Activated CD8-positive, alpha-beta memory T cell treated with anti-CD3 and anti-CD28 coated beads, Interleukin-2, amount 10 ng/mL, durations not matched to agents 7 days and 5 days (primary cell): ENCODE data around the gene UGT3A1. TPM values are rescaled to one million over a fixed set of nuclear protein-coding genes. Genes with fewer than 3 reads are reported as not detected.
"Not testable (repeated sequence)": the region's sequence is repeated elsewhere in the genome, so short reads cannot be mapped to it uniquely, and the experiment has no call there.

Source experiments
- ATAC-seq: fragments of 150-1000 bp; cut with Tn5 transposase; one replicate; pipeline ENCODE4 v1.10.0; 2021; ENCODE audit warnings: moderate library complexity
- CTCF ChIA-PET: fragments of 350-600 bp; sonication (Branson Sonifier 250); formaldehyde crosslinking; loops from one replicate; lab custom pipeline; 2021; ENCODE audit warnings: antibody characterized with exemption; lab: Charles Lee
- DNase-seq: peaks from one replicate; pipeline ENCODE4 v3.0.0-alpha.2; 2020
- H3K27ac Mint-ChIP-seq: one replicate; pipeline ENCODE4 v1.8.0; 2021; ENCODE audit warnings: mild to moderate bottlenecking, mixed read lengths
- H3K27me3 Mint-ChIP-seq: one replicate; pipeline ENCODE4 v1.8.0; 2021; ENCODE audit warnings: mixed read lengths
- H3K36me3 Mint-ChIP-seq: one replicate; pipeline ENCODE4 v1.8.0; 2021; ENCODE audit warnings: mild to moderate bottlenecking, mixed read lengths
- H3K4me1 Mint-ChIP-seq: one replicate; pipeline ENCODE4 v1.8.0; 2021; ENCODE audit warnings: mixed read lengths
- H3K4me3 Mint-ChIP-seq: one replicate; pipeline ENCODE4 v1.8.0; 2021; ENCODE audit warnings: mild to moderate bottlenecking, moderate library complexity, mixed read lengths
- H3K9me3 Mint-ChIP-seq: one replicate; pipeline ENCODE4 v1.8.0; 2022; ENCODE audit warnings: low read depth, mixed read lengths
- total RNA-seq, 2 experiments: library from RNA; stranded (reverse); gene quantifications; one replicate each; pipeline ENCODE4 v1.2.3, GENCODE V29; 2021

The UGT3A1 gene
- total RNA-seq, 2 experiments from 2014 or later: not detected

DNA sequence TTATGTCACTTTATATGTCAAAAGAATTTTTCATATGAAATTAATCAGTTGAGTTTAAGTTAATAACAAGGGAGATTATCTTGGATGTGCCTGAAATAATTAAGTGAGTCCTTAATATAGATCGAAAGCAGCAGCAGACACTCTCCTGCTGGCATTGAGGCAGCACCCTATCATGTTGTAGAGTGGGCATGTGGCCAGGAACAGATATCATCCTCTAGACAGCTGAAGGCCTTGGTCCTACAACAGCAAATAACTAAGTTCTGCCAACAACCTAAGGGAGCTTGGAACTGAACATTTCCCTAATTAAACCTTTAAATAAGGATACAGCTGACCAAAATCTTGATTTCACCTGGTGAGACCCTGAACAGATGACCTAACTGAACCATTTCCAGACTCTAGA lies 25.8 kb upstream of the UGT3A1 start:
- DNase-seq: no peak
- Mint-ChIP-seq H3K27ac (no peak overlapping the region), H3K27me3 (peaks cover 14% of the 10 kb centered on the region), H3K9me3 (peaks cover 5% of the 10 kb centered on the region), H3K4me3 (no peak overlapping the region), H3K4me1 (no peaks in the 10 kb centered on the region), H3K36me3 (no peaks in the 10 kb centered on the region)
- CTCF ChIA-PET: no interaction called here
- no peak for ATAC-seq

DNA sequence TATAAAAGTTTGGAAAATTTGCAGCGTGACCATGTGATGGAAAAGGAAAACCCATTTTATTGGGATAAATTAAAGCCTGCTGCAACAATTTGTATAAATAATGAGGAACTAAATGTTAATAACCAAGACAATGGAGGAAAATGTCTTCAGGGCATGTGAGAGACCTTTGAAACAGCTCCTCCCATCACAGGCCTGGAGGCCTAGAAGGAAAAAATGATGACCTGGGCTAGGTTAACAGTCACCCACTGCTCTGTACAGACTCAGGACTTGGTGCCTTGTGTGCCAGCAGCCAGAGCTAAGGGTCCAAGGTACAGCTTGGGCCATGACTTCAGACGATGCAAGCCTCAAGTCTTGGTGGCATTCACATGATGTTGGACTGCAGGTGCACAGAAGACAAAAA lies 22.0 kb upstream of the UGT3A1 start:
- Mint-ChIP-seq H3K27me3 (peaks cover under 1% of the 10 kb centered on the region), H3K9me3 (peaks cover 9% of the 10 kb centered on the region), H3K27ac (no peak overlapping the region), H3K4me3 (no peak overlapping the region), H3K36me3 (no peaks in the 10 kb centered on the region), H3K4me1 (no peaks in the 10 kb centered on the region)
- DNase-seq: no peak
- no peak for ATAC-seq
- CTCF ChIA-PET: no interaction called here

DNA sequence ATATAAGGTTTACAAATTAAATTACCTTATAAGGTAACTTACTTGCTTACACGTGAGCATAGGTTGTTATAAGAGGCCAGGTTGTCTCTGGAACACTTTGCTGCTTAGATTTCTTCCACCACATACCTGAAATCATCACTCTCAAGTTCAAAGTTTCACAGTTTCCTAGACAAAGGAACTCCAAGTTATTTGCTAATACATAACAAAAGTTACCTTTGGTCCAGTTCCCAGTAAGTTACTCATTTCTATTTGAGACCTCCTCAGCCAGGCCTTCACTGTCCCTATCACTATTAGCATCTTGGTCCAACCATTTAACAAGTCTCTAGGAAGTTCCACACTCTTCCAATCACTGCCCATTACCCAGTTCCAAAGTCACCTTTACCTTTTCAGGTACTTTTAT lies 18.5 kb upstream of the UGT3A1 start:
- Mint-ChIP-seq H3K4me3 (no peak overlapping the region), H3K4me1 (no peaks in the 10 kb centered on the region), H3K9me3 (peaks cover 10% of the 10 kb centered on the region), H3K36me3 (no peaks in the 10 kb centered on the region), H3K27me3 (no peaks in the 10 kb centered on the region), H3K27ac (no peak overlapping the region)
- no peak for ATAC-seq
- CTCF ChIA-PET: no interaction called here
- no peak for DNase-seq

DNA sequence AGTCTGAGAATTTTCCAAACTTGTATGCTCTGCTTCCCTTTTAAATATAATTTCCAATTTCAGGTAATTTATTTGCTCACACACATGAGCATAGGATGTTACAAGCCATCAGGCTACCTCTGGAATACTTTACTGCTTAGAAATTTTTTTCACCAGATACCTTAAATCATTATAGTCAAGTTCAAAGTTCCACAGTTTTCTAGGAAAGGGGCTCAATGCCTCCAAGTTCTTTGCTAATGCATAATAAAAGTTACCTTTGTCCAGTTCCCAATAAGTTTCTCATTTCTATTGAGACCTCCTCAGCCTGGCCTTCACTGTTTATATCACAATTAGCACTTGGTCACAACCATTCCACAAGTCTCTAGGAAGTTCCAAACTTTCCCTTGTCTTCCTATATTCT lies 16.2 kb upstream of the UGT3A1 start:
- Mint-ChIP-seq H3K36me3 (no peaks in the 10 kb centered on the region), H3K4me1 (no peaks in the 10 kb centered on the region), H3K27me3 (peaks cover 6% of the 10 kb centered on the region), H3K27ac (no peak overlapping the region), H3K9me3 (peaks cover 6% of the 10 kb centered on the region), H3K4me3 (no peak overlapping the region)
- ATAC-seq: no peak
- no peak for DNase-seq
- CTCF ChIA-PET: no interaction called here

DNA sequence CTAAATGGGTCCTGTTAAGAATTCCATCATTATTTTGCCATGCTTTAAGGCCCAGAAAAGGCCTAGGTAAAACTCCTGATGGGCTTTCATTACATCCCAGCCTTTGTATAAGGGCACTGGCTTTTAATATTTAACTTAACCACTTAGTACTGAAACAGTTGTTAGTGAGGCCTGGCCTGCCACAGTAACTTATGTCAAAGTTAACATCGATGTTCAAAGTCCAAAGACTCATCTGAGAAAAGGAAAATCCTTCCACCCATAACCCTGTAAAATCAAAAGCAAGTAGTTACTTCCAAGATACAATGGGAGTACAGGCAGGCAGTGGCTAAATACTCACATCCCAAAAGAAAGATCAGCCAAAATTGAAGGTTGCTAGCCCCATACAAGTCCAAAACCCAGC lies 15.0 kb upstream of the UGT3A1 start:
- Mint-ChIP-seq H3K27ac (no peak overlapping the region), H3K36me3 (no peaks in the 10 kb centered on the region), H3K4me1 (no peaks in the 10 kb centered on the region), H3K9me3 (peaks cover 6% of the 10 kb centered on the region), H3K4me3 (no peak overlapping the region), H3K27me3 (peaks cover 6% of the 10 kb centered on the region)
- DNase-seq (no peak), ATAC-seq (no peak)
- CTCF ChIA-PET: no interaction called here

DNA sequence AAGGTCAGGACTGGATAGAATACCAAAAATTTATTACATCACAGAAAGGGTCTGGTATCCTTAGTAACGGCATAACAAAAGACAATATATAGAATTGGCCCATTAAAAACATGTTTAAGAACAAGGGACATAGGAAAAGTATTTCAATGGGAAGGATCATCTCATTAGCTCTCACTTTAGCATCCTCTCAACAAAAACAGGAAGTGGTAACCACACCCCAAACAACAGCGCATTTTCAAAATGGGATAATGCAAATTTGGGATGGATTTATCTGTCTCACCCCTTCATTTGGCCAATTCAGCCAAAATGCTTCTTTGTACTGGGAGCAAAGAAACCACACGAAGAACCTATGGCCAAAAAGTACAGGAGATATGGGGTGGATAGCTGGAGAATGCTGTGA lies 9.8 kb upstream of the UGT3A1 start:
- CTCF ChIA-PET: no interaction called here
- H3K4me3 Mint-ChIP-seq: no peak overlapping the region
- H3K9me3 Mint-ChIP-seq: no peaks in the 10 kb centered on the region
- no peaks in the 10 kb centered on the region for H3K36me3 Mint-ChIP-seq
- DNase-seq (no peak), ATAC-seq (no peak)
- H3K27ac Mint-ChIP-seq: no peak overlapping the region
- no peaks in the 10 kb centered on the region for H3K4me1 Mint-ChIP-seq
- peaks cover 13% of the 10 kb centered on the region for H3K27me3 Mint-ChIP-seq

DNA sequence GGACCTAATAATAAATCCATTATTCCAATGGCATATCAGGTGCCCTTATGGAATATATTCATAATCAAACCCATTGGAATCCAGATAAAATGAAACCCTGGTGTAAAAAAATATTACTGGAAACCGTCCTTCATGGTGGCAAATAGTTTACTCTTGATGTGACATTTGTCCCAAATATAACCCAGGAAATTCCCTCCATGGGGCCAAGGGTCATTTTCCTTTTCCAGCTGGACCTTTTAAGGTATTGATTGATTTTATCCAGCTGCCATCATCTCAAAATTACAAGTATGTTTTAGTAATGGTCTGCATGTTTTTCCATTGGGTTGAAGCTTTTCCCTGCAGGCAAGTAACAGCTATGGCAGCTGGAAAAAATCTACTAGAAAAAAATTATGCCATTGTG lies 8.4 kb upstream of the UGT3A1 start:
- H3K4me1 Mint-ChIP-seq: no peaks in the 10 kb centered on the region
- CTCF ChIA-PET: no interaction called here
- H3K27me3 Mint-ChIP-seq: peaks cover 13% of the 10 kb centered on the region
- no peaks in the 10 kb centered on the region for H3K36me3 Mint-ChIP-seq
- DNase-seq (no peak), ATAC-seq (no peak)
- H3K27ac Mint-ChIP-seq: no peak overlapping the region
- H3K9me3 Mint-ChIP-seq: no peaks in the 10 kb centered on the region
- H3K4me3 Mint-ChIP-seq: no peak overlapping the region

DNA sequence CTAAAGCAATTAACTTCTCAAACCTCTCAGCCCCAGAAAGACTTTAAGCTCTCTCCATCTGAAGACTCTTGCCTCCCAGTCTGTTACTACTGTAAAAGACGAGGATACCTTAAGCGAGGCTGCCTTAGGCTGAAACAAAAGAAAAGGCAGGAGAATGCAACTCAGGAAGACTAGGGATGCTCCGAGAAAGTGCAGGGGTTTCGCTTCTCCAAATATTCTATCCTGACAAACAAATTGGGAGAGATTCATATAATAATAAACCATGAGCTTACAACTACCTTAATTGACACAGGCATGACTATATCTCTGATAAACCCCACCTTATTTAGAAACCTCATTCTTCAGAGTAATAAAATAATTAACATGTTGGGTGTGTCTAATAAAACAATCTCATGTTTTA lies 4.9 kb upstream of the UGT3A1 start:
- Mint-ChIP-seq H3K36me3 (no peaks in the 10 kb centered on the region), H3K27ac (no peak overlapping the region), H3K4me1 (no peaks in the 10 kb centered on the region), H3K27me3 (peaks cover 13% of the 10 kb centered on the region), H3K9me3 (no peaks in the 10 kb centered on the region), H3K4me3 (no peak overlapping the region)
- DNase-seq: no peak
- no peak for ATAC-seq
- CTCF ChIA-PET: no interaction called here

DNA sequence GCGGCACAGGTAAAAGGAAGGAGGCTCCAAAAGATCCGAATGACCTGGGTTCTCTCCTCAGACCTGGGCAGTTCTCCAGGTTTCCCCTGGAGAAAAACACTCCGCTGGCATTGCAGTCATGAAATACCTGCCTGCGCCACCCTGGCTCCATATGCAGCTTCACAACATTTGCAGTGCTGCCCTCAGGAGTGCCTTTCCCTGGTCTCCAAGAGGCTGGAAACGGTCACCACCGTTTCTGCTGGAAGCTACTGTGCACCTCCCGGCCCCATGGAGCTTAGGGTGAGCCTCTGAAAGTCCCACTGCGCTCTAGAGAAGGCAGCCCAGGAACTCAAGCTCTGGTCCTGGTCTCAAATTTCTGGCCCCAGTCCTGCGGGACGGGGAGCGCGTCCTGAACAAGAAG lies 670 bp downstream of the UGT3A1 start:
- DNase-seq (no peak), ATAC-seq (no peak)
- H3K27ac Mint-ChIP-seq: no peak overlapping the region
- H3K9me3 Mint-ChIP-seq: no peaks in the 10 kb centered on the region
- peaks cover 34% of the 10 kb centered on the region for H3K27me3 Mint-ChIP-seq
- no peaks in the 10 kb centered on the region for H3K4me1 Mint-ChIP-seq
- CTCF ChIA-PET: no interaction called here
- H3K36me3 Mint-ChIP-seq: no peaks in the 10 kb centered on the region
- no peak overlapping the region for H3K4me3 Mint-ChIP-seq

DNA sequence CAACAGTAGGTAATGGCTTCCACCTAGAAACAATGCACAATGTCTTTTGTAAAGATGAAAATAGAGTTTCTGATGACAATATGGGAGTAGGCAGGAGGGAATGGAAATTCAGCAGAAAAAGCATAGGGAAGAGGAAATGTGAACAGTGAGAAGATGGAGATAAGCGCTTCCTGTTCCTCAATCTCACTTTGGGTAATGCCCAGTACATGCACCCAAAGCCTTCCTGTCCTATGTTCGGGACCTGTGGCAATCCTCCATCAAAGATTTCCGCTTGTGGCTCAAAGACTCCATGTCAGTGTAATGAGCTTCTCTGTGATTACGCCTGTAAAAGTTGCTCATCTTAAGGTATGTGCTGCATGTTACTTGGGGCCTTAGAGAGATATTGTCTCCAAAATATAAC lies 2.7 kb downstream of the UGT3A1 start:
- H3K4me3 Mint-ChIP-seq: no peak overlapping the region
- no peaks in the 10 kb centered on the region for H3K36me3 Mint-ChIP-seq
- no peak for DNase-seq
- CTCF ChIA-PET: no interaction called here
- H3K27me3 Mint-ChIP-seq: peaks cover 34% of the 10 kb centered on the region
- peaks cover under 1% of the 10 kb centered on the region for H3K9me3 Mint-ChIP-seq
- H3K27ac Mint-ChIP-seq: no peak overlapping the region
- H3K4me1 Mint-ChIP-seq: no peaks in the 10 kb centered on the region
- ATAC-seq: no peak

DNA sequence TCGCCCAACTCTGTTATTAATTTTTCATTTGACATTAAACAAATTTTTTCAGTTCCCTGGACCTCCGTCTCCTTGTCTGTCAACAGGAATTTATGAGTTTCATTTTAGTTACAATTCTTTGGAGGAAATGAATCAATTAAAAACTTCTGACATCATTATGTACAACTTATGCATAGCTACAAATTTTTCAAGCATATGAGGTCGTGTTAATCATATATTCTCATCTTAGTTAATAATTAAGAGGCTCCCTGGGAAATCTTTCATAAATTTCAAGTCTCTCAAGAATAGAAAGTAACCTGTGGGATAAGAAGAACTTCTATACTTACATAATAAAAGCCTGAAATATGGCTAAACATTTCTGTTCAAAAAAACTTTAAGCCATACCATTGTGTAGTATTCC lies 3.4 kb downstream of the UGT3A1 start:
- Mint-ChIP-seq H3K27ac (no peak overlapping the region), H3K9me3 (peaks cover 4% of the 10 kb centered on the region), H3K27me3 (peaks cover 34% of the 10 kb centered on the region), H3K4me1 (no peaks in the 10 kb centered on the region), H3K4me3 (no peak overlapping the region), H3K36me3 (no peaks in the 10 kb centered on the region)
- DNase-seq: no peak
- CTCF ChIA-PET: no interaction called here
- ATAC-seq: no peak

DNA sequence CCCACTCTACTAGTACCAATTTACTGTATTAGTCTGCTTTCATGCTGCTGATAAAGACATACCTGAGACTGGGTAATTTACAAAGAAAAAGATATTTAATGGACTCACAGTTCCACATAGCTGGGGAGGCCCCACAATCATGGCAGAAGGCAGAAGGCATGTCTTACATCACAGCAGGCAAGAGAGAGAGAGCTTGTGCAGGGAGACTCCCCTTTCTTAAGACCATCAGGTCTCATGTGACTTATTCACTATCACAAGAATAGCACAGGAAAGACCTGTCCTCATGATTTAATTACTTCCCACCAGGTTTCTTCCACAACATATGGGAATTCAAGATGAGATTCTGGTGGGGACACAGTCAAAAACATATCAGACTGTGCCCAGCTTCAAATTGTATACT lies 11.5 kb downstream of the UGT3A1 start:
- no peaks in the 10 kb centered on the region for H3K36me3 Mint-ChIP-seq
- no peak for DNase-seq
- H3K9me3 Mint-ChIP-seq: peaks cover 9% of the 10 kb centered on the region
- H3K4me3 Mint-ChIP-seq: no peak overlapping the region
- H3K27ac Mint-ChIP-seq: no peak overlapping the region
- CTCF ChIA-PET: no interaction called here
- no peaks in the 10 kb centered on the region for H3K27me3 Mint-ChIP-seq
- no peak for ATAC-seq
- no peaks in the 10 kb centered on the region for H3K4me1 Mint-ChIP-seq

DNA sequence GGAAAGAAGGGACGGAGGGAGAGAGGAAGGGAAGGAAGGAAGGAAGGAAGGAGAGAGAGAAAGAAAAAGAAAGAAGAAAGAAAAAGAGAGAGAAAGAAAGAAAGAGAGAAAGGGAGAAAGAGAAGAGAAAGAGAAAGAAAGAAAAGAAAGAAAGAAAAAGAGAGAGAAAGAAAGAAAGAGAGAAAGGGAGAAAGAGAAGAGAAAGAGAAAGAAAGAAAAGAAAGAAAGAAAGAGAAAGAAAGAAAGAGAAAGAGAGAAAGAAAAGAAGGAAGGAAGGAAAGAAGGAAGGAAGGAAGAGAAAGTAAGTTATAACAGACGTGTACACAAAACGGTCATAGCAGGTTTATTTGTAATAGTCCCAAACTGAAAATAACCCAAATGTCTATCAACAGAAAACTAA lies 14.3 kb downstream of the UGT3A1 start:
- H3K4me1 Mint-ChIP-seq, ATAC-seq, H3K9me3 Mint-ChIP-seq, CTCF ChIA-PET, H3K27ac Mint-ChIP-seq, DNase-seq, H3K27me3 Mint-ChIP-seq, H3K4me3 Mint-ChIP-seq, H3K36me3 Mint-ChIP-seq: not testable (repeated sequence)

DNA sequence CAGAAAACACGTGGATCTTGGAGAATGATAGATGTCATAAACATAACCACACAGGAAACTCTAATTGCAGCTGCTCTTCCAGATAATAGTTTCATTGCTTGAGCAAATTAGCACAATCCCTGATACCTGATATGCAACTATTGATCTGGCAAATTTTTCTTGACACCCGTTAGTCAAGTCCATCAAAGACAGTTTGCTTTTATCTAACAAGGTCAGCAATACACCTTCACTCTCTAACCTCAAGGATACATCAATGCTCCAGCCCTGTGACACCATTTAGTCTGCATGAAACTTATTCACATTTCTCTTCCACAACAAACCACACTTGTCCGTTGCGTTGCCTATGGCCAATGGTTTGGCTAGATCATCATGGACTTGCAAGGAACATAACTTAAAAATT lies 16.6 kb downstream of the UGT3A1 start:
- CTCF ChIA-PET: interaction anchor here (0.6 kb wide), 1 partner anchor 457 kb away, joined by 3 read pairs; no protein-coding TSS in a partner anchor
- no peak for DNase-seq
- no peak overlapping the region for H3K27ac Mint-ChIP-seq
- H3K9me3 Mint-ChIP-seq: no peaks in the 10 kb centered on the region
- H3K4me3 Mint-ChIP-seq: no peak overlapping the region
- H3K36me3 Mint-ChIP-seq: no peaks in the 10 kb centered on the region
- H3K4me1 Mint-ChIP-seq: no peaks in the 10 kb centered on the region
- no peak for ATAC-seq
- peaks cover 2% of the 10 kb centered on the region for H3K27me3 Mint-ChIP-seq

DNA sequence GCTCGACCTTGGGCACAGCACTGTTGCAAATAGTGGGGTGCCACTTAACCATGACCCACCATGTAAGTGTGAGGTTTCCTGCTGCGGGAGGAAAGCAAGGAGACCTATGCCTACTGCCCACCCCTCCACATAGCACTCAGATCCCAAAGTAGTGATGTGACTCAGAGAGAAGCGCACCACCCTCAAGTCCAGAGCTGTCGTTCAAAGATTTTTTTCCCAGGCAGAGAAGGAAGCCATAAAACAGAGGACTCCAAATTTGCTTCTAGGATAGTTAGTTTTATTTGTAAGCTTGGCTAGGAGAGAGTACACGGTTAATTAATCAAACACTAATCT lies 19.3 kb downstream of the UGT3A1 start:
- H3K4me1 Mint-ChIP-seq: no peaks in the 10 kb centered on the region
- CTCF ChIA-PET: no interaction called here
- H3K27ac Mint-ChIP-seq: no peak overlapping the region
- DNase-seq (no peak), ATAC-seq (no peak)
- no peaks in the 10 kb centered on the region for H3K9me3 Mint-ChIP-seq
- H3K4me3 Mint-ChIP-seq: no peak overlapping the region
- no peaks in the 10 kb centered on the region for H3K36me3 Mint-ChIP-seq
- peaks cover 14% of the 10 kb centered on the region for H3K27me3 Mint-ChIP-seq
